Femur (tissue), 1 donor: ENCODE results near the gene PRR22.
"Not testable (repeated sequence)": the region's sequence is repeated elsewhere in the genome, so short reads cannot be mapped to it uniquely, and the experiment has no call there.

ENCODE experiments used
- DNase-seq: peaks from one replicate; pipeline ENCODE4 v3.0.0-alpha.2; 2017

The PRR22 gene

GRCh38 chr19:5743630-5744029 is 40.9 kb downstream of the PRR22 start:
- DNase-seq: no peak

GRCh38 chr19:5742051-5742450 is 42.5 kb downstream of the PRR22 start:
- no peak for DNase-seq

GRCh38 chr19:5738423-5738822 is 46.1 kb downstream of the PRR22 start:
- DNase-seq: no peak

DNA sequence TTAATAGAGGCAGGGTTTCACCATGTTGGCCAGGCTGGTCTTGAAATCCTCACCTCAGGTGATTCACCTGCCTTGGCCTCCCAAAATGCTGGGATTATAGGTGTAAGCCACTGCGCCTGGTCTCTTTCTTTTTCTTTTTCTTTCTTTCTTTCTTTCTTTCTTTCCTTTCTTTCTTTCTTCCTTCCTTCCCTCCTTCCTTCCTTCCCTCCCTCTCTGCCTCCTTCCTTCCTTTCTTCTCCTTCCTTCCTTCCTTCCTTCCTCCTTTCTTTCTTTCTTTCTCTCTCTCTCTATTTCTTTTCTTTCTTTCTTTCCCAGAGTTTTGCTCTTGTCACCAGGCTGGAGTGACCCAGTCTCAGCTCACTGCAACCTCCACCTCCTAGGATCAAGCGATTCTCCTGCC is 51.4 kb downstream of the PRR22 start:
- not testable (repeated sequence) for DNase-seq
